Esophagus muscularis mucosa (tissue), 4 donors: Measurements from ENCODE around the gene FADS2.

Experiments
- EP300 ChIP-seq: sonication (generic); formaldehyde crosslinking; IDR thresholded peaks from one replicate; pipeline ENCODE4 v1.6.1; 2017; ENCODE audit warnings: antibody characterized with exemption
- POLR2A ChIP-seq: fragments of 450-650 bp; IDR thresholded peaks from one replicate; pipeline ENCODE4 v1.6.1; 2017; ENCODE audit warnings: antibody characterized with exemption, moderate library complexity, mild to moderate bottlenecking, low read depth
- POLR2AphosphoS5 ChIP-seq, 2 donors: sonication (generic); formaldehyde crosslinking; IDR thresholded peaks; one replicate each; pipeline ENCODE4 v1.6.1; 2017; ENCODE audit warnings: antibody characterized with exemption in 2 of 2
- TF ChIP-seq, protein P1 (sequence below), 3 experiments: fragments of 200-600 bp in 2 of 3; fragments of 450-650 bp in 1 of 3; sonication (generic) in 2 of 3; IDR thresholded peaks; one replicate each; pipeline ENCODE4 v1.5.1; 2017 to 2019; ENCODE audit warnings: antibody characterized with exemption in 3 of 3, mild to moderate bottlenecking in 2 of 3, moderate library complexity in 1 of 3

DNA sequence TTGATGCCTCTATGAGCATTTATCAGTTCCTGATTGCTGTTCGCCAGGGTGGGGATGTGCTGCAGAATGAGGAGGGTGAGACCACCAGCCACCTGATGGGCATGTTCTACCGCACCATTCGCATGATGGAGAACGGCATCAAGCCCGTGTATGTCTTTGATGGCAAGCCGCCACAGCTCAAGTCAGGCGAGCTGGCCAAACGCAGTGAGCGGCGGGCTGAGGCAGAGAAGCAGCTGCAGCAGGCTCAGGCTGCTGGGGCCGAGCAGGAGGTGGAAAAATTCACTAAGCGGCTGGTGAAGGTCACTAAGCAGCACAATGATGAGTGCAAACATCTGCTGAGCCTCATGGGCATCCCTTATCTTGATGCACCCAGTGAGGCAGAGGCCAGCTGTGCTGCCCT lies 32.6 kb upstream of the FADS2 start:
- TF ChIP-seq, protein P1, sequence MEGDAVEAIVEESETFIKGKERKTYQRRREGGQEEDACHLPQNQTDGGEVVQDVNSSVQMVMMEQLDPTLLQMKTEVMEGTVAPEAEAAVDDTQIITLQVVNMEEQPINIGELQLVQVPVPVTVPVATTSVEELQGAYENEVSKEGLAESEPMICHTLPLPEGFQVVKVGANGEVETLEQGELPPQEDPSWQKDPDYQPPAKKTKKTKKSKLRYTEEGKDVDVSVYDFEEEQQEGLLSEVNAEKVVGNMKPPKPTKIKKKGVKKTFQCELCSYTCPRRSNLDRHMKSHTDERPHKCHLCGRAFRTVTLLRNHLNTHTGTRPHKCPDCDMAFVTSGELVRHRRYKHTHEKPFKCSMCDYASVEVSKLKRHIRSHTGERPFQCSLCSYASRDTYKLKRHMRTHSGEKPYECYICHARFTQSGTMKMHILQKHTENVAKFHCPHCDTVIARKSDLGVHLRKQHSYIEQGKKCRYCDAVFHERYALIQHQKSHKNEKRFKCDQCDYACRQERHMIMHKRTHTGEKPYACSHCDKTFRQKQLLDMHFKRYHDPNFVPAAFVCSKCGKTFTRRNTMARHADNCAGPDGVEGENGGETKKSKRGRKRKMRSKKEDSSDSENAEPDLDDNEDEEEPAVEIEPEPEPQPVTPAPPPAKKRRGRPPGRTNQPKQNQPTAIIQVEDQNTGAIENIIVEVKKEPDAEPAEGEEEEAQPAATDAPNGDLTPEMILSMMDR (IDR thresholded peaks at IDR 0.05), result no peak
- TF ChIP-seq POLR2A (no peak), EP300 (no peak), POLR2AphosphoS5 (IDR thresholded peaks at IDR 0.05) (no peak)
